GM19238 (cell line): ENCODE data around the gene ADRB1.
A peak's percentile ranks its signal among the peaks of the same experiment; 100 is the strongest.

Source experiments
- DNase-seq: peaks from one replicate; pipeline ENCODE4 v3.0.0; 2011; ENCODE audit warnings: low spot score; ENCODE audit not compliant: insufficient read length

The ADRB1 gene

GRCh38 chr10:114094795-114095194 is 51.1 kb downstream of the ADRB1 start:
- DNase-seq, result no peak

- peak; percentile 26 for DNase-seq
Observed at GRCh38 chr10:114095559-114096337, 52.1 kb downstream of the ADRB1 start.
